Fibroblast of lung (primary cell): ENCODE measurements around the gene RAPGEF6. TPM values are rescaled to one million over a fixed set of nuclear protein-coding genes. Genes with fewer than 3 reads are reported as not detected.
"Not testable (repeated sequence)": the region's sequence is repeated elsewhere in the genome, so short reads cannot be mapped to it uniquely, and the experiment has no call there.

ENCODE experiments used
- DNase-seq, 2 donors: peaks; one replicate each; pipeline versions ENCODE4 v3.0.0 to v3.0.0-alpha.2; 2010; ENCODE audit warnings: low read depth in 2 of 2
- H2AFZ ChIP-seq: 2 replicates; pipeline ENCODE4 v1.5.1; 2012; ENCODE audit warnings: low read length, control low read depth, inconsistent platforms
- H3K27ac ChIP-seq: 2 replicates; pipeline ENCODE4 v1.5.1; 2011; ENCODE audit warnings: low read length, control low read depth; ENCODE audit not compliant: insufficient read depth
- H3K27me3 ChIP-seq: 2 replicates; pipeline ENCODE4 v1.5.1; 2011; ENCODE audit warnings: mild to moderate bottlenecking, low read length; ENCODE audit not compliant: control insufficient read depth, insufficient read depth
- H3K36me3 ChIP-seq: 2 replicates; pipeline ENCODE4 v1.5.1; 2011; ENCODE audit warnings: low read length; ENCODE audit not compliant: control insufficient read depth, insufficient read depth
- H3K4me1 ChIP-seq: 2 replicates; pipeline ENCODE4 v1.5.1; 2011; ENCODE audit warnings: low read length; ENCODE audit not compliant: control insufficient read depth, insufficient read depth; ENCODE audit errors: extremely low read depth
- H3K4me2 ChIP-seq: 2 replicates; pipeline ENCODE4 v1.5.1; 2011; ENCODE audit warnings: low read length, control low read depth; ENCODE audit not compliant: insufficient read depth; ENCODE audit errors: extremely low read depth
- H3K4me3 ChIP-seq, 4 experiments: fragments of 200-600 bp in 1 of 4; sonication (generic) in 1 of 4; replicated peaks in 1 of 4; 2 replicates each; pipeline ENCODE4 v1.5.1; 2011 to 2016; ENCODE audit warnings: low read length in 4 of 4, low read depth in 3 of 4, mild to moderate bottlenecking in 3 of 4, control low read depth in 2 of 4, inconsistent platforms in 1 of 4, mixed read lengths in 1 of 4; ENCODE audit not compliant: insufficient read depth in 1 of 4; ENCODE audit errors: control extremely low read depth in 1 of 4
- H3K79me2 ChIP-seq: 2 replicates; pipeline ENCODE4 v1.5.1; 2012; ENCODE audit warnings: mild to moderate bottlenecking, low read length, inconsistent platforms; ENCODE audit not compliant: control insufficient read depth, insufficient read depth
- H3K9ac ChIP-seq: 2 replicates; pipeline ENCODE4 v1.5.1; 2011; ENCODE audit warnings: mild to moderate bottlenecking, low read length, control low read depth; ENCODE audit not compliant: insufficient read depth
- H3K9me3 ChIP-seq: 2 replicates; pipeline ENCODE4 v1.5.1; 2012; ENCODE audit warnings: low read depth, low read length; ENCODE audit not compliant: control insufficient read depth, insufficient read depth
- H4K20me1 ChIP-seq: 2 replicates; pipeline ENCODE4 v1.5.1; 2011; ENCODE audit warnings: low read length; ENCODE audit not compliant: control insufficient read depth, insufficient read depth; ENCODE audit errors: extremely low read depth
- EZH2 ChIP-seq: IDR thresholded peaks from 2 replicates; pipeline ENCODE4 v1.5.1; 2012; ENCODE audit warnings: low read length, control low read depth, mild to moderate bottlenecking; ENCODE audit errors: missing control alignments
- polyA plus RNA-seq, 2 donors: library from polyadenylated mRNA; depleted of rRNA in 1 of 2; stranded (reverse) in 1 of 2; unstranded in 1 of 2; fragments of >200 nt; gene quantifications; 2 replicates each; pipeline ENCODE4 v1.2.1, GENCODE V29; 2011 to 2012; ENCODE audit warnings: missing spikeins in 1 of 2
- total RNA-seq: library from RNA; depleted of rRNA; stranded (reverse); fragments of >200 nt; gene quantifications from 2 replicates; pipeline ENCODE4 v1.2.1, GENCODE V29; 2014
- TF ChIP-seq, protein P1 (sequence below), 2 donors: IDR thresholded peaks in 1 of 2; conservative IDR thresholded peaks in 1 of 2; 1 replicate in 1 of 2; 2 replicates in 1 of 2; pipeline ENCODE4 v1.5.1; 2011 to 2012; ENCODE audit warnings: low read length in 2 of 2, control low read depth in 1 of 2, inconsistent platforms in 1 of 2, low read depth in 1 of 2, mild to moderate bottlenecking in 1 of 2

The RAPGEF6 gene
- total and polyA plus RNA-seq, 2 donors (not counting 1 experiment from before 2014, with no cell fraction given), result 10.2 to 35.7 TPM

DNA sequence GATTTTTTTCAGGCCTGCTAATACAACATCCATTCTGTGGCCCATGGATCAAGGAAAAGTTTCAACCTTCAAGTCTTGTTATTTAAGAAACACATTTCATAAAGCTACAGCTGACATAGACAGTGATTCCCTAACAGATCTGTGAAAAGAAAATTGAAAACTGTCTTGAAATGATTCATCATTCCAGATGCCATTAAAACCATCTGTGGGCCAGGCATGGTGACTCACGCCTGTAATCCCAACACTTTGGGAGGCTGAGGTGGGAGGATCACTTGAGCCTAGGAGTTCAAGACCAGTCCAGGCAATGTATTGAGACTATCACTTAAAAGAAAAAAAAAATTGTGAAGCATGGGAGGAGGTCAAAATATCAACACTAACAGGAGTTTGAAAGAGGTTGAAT lies 6.0 kb downstream of the RAPGEF6 start:
- Histone ChIP-seq H3K9ac (no peak overlapping the region), H3K79me2 (peaks cover 91% of the 10 kb centered on the region), H3K27ac (no peak overlapping the region), H2AFZ (no peak overlapping the region), H3K4me2 (no peak overlapping the region), H3K4me1 (peaks cover 3% of the 10 kb centered on the region), H3K4me3 (no peak overlapping the region), H4K20me1 (no peaks in the 10 kb centered on the region), H3K9me3 (no peaks in the 10 kb centered on the region), H3K36me3 (no peaks in the 10 kb centered on the region), H3K27me3 (no peaks in the 10 kb centered on the region)
- peak in 1 of 2 donors; percentile 47 for DNase-seq
- TF ChIP-seq, protein P1, sequence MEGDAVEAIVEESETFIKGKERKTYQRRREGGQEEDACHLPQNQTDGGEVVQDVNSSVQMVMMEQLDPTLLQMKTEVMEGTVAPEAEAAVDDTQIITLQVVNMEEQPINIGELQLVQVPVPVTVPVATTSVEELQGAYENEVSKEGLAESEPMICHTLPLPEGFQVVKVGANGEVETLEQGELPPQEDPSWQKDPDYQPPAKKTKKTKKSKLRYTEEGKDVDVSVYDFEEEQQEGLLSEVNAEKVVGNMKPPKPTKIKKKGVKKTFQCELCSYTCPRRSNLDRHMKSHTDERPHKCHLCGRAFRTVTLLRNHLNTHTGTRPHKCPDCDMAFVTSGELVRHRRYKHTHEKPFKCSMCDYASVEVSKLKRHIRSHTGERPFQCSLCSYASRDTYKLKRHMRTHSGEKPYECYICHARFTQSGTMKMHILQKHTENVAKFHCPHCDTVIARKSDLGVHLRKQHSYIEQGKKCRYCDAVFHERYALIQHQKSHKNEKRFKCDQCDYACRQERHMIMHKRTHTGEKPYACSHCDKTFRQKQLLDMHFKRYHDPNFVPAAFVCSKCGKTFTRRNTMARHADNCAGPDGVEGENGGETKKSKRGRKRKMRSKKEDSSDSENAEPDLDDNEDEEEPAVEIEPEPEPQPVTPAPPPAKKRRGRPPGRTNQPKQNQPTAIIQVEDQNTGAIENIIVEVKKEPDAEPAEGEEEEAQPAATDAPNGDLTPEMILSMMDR (conservative IDR thresholded peaks at IDR 0.05 in 1 of 2, IDR thresholded peaks at IDR 0.05 in 1 of 2; ENCODE audit: low read depth in 1 of 2, low read length in 2 of 2), result no peak
- no peak for TF ChIP-seq EZH2

DNA sequence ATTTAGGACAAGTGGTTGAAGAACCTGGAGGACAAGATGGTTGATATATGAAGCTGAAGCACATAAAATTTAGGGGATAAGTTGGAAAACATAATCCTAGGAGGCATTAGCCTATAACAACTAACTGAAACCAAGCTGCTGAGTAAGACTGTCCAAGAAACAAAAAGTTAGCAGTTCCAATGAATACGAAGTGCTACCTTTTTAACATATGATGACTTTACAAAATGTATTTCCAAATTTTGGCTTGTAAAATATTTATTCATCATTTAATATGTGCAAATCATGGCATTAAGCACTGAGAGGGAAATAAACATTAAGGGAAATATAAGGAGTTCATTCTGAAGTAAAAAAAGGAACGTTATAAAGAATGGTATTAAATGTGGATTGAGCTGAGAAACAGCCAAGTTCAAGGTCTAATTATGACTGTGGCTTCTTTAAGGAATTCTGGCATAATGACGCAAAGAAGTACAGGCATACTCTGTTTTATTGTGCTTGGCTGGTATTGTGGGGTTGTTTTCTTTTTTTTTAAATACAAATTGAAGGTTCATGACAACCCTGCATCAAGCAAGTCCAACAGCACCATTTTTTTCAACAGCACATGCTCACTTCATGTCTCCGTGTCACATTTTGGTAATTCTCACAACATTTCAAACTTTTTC lies 7.7 kb downstream of the RAPGEF6 start:
- TF ChIP-seq, protein P1 (conservative IDR thresholded peaks at IDR 0.05 in 1 of 2, IDR thresholded peaks at IDR 0.05 in 1 of 2; ENCODE audit: low read depth in 1 of 2, low read length in 2 of 2), result no peak
- Histone ChIP-seq H3K27me3 (no peaks in the 10 kb centered on the region), H3K4me1 (peaks cover 2% of the 10 kb centered on the region), H2AFZ (no peak overlapping the region), H3K27ac (no peak overlapping the region), H3K9me3 (no peaks in the 10 kb centered on the region), H3K4me2 (no peak overlapping the region), H3K4me3 (no peak overlapping the region), H4K20me1 (no peaks in the 10 kb centered on the region), H3K36me3 (no peaks in the 10 kb centered on the region), H3K79me2 (peaks cover 86% of the 10 kb centered on the region), H3K9ac (no peak overlapping the region)
- peak in 1 of 2 donors; percentile 17 for DNase-seq

DNA sequence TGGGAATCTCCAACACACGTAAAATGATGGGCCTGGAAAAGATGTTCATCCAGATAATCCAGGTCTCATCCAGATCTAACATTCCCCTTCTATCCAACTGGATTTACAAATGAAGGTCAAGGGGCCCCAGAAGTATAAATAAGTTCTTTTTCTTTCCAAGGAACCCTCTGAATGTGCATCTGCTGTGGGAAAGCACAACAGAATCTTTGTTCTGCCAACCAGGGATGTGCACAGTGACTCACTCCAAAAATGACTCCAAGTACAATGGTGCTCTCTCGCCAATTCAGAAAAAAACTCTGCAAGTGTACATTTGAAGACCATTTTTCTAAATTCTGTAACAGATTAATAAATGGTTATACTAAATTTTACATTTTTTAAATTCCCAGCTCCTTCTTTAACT lies 12.4 kb downstream of the RAPGEF6 start:
- H3K4me1 ChIP-seq, result no peaks in the 10 kb centered on the region
- peak; percentile 53 to 80 for DNase-seq
- no peak overlapping the region for H3K9ac ChIP-seq
- H3K4me3 ChIP-seq, result no peak overlapping the region
- peaks cover 73% of the 10 kb centered on the region for H3K79me2 ChIP-seq
- H3K27me3 ChIP-seq, result no peaks in the 10 kb centered on the region
- H3K4me2 ChIP-seq, result no peak overlapping the region
- no peaks in the 10 kb centered on the region for H3K9me3 ChIP-seq
- H2AFZ ChIP-seq, result no peak overlapping the region
- H4K20me1 ChIP-seq, result no peaks in the 10 kb centered on the region
- no peak for TF ChIP-seq EZH2
- TF ChIP-seq, protein P1 (conservative IDR thresholded peaks at IDR 0.05 in 1 of 2, IDR thresholded peaks at IDR 0.05 in 1 of 2; ENCODE audit: low read depth in 1 of 2, low read length in 2 of 2), result no peak
- no peak overlapping the region for H3K27ac ChIP-seq
- H3K36me3 ChIP-seq, result no peaks in the 10 kb centered on the region

DNA sequence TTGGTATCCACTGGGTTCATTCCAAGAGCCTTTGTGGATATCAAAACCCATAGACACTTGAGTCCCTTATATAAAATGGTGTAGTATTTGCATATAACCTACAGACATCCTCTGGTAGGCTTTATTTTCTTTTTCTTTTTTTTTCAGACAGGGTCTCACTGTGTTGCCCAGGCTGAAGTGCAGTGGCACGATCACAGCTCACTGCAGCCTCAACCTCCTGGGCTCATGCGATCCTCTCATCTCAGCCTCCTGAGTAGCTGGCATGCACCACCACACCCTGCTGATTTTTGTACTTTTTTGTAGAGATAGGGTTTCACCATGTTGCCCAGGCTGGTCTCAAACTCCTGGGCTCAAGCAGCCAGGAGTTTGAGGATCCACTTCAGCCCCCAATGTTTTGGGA lies 13.9 kb downstream of the RAPGEF6 start:
- not testable (repeated sequence) for DNase-seq, H3K4me2 ChIP-seq, H3K9ac ChIP-seq, H3K27ac ChIP-seq, H2AFZ ChIP-seq, H3K4me3 ChIP-seq, H3K9me3 ChIP-seq, H3K4me1 ChIP-seq, H3K36me3 ChIP-seq, H3K27me3 ChIP-seq, H4K20me1 ChIP-seq
- H3K79me2 ChIP-seq, result peaks cover 70% of the 10 kb centered on the region
